Fibroblast of skin of left quadriceps (primary cell): ENCODE measurements around the gene PLPPR4.

Experiments
- DNase-seq, 2 experiments: peaks; one replicate each; pipeline ENCODE4 v3.0.0-alpha.2; 2013; ENCODE audit warnings: low read depth in 2 of 2

The PLPPR4 gene

GRCh38 chr1:99348397-99349132 lies 84.3 kb downstream of the PLPPR4 start:
- DNase-seq, result no peak

DNA sequence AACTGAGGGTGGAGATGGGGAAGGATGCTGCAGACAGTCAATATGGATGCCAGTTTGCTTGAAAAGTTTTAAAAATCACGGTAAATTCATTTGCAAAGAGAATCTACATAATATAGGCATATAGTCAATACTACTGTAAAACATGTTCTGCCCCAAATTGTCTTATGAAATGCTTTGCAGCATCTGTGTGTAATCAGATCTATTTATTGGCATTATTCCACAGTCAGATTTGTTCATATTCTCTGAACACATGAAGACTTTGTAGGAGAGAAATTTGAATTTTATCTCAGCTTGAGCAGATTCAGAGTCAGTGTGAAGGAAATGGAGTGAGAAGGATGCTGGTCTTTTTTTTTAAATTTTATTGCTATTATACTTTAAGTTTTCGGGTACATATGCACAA lies 88.5 kb downstream of the PLPPR4 start:
- no peak for DNase-seq

DNA sequence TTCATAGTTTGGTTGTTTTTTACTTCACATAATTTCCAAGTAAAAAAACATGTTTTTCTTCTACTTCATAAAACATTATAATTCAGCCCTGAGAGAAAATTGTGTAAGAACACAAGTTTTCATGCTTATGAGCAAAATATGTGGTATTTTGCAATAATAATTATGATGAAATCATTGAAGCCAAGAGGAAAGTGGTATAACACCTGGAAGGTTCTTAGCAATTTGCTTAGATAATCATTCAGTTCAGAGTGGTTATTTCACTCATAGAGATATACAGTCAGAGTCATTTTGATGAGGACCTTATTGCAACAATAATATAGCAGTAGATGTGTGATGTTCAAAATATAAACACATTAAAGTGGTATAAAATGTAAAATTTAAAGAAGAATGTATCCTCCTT lies 94.5 kb downstream of the PLPPR4 start:
- DNase-seq, result no peak
